AG10803 (cell line): ENCODE data around the gene PAQR7.

Experiments
- DNase-seq: peaks from one replicate; pipeline ENCODE4 v3.0.0; 2010; ENCODE audit warnings: low read depth
- H3K4me3 ChIP-seq: 2 replicates; pipeline ENCODE4 v1.5.1; 2011; ENCODE audit warnings: mild to moderate bottlenecking, low read length, control low read depth
- TF ChIP-seq, protein P1 (sequence below): conservative IDR thresholded peaks from 2 replicates; pipeline ENCODE4 v1.5.1; 2011; ENCODE audit warnings: mild to moderate bottlenecking, low read length, control low read depth, inconsistent platforms

Gene PAQR7

GRCh38 chr1:25916460-25916859 is 41.0 kb upstream of the PAQR7 start:
- no peak overlapping the region for H3K4me3 ChIP-seq
- TF ChIP-seq, protein P1, sequence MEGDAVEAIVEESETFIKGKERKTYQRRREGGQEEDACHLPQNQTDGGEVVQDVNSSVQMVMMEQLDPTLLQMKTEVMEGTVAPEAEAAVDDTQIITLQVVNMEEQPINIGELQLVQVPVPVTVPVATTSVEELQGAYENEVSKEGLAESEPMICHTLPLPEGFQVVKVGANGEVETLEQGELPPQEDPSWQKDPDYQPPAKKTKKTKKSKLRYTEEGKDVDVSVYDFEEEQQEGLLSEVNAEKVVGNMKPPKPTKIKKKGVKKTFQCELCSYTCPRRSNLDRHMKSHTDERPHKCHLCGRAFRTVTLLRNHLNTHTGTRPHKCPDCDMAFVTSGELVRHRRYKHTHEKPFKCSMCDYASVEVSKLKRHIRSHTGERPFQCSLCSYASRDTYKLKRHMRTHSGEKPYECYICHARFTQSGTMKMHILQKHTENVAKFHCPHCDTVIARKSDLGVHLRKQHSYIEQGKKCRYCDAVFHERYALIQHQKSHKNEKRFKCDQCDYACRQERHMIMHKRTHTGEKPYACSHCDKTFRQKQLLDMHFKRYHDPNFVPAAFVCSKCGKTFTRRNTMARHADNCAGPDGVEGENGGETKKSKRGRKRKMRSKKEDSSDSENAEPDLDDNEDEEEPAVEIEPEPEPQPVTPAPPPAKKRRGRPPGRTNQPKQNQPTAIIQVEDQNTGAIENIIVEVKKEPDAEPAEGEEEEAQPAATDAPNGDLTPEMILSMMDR: no peak
- DNase-seq: no peak

GRCh38 chr1:25914074-25914995 is 38.8 kb upstream of the PAQR7 start:
- TF ChIP-seq, protein P1: no peak

GRCh38 chr1:25913206-25913605 is 37.7 kb upstream of the PAQR7 start:
- no peak for DNase-seq
- TF ChIP-seq, protein P1: no peak
- no peak overlapping the region for H3K4me3 ChIP-seq

More at GRCh38 chr1:25914074-25914995, 38.8 kb upstream of the PAQR7 start:
- DNase-seq: peak; percentile 57
- H3K4me3 ChIP-seq: no peak overlapping the region

DNA sequence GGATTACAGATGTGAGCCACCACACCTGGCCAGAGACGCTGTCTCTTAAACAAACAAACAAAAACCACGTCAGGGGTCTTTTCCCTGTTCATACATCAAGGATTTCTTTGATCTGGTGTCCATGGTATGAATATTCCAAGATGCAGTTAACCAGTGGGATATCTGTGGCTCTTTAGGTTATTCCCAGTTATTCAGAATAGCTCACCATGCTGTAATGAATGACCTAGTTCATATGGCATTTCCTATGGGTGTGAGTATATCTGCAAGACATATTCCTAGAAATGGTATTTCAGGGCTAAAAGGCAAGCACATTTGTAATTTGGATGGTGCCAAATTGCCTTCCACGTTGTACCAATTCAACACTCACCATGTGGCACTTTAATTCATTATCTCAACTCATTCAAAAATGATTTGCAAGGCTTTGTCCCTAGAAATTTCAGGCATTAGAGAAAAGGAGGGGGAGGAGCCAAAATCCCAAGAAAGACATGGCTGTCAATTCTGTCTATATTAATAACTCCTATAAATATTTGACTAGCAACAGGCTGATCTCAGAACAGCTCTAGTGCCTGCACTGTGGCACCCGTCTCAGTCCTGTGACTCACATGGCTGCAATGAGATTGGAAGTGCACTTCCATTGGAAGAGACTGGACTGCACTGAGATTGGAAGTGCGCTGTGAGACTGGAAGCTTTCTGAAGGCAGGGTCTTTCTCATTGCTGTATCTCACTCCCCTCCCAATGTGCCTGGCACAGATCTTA is 36.7 kb upstream of the PAQR7 start:
- peak; percentile 81 for DNase-seq
- TF ChIP-seq, protein P1: no peak
- no peak overlapping the region for H3K4me3 ChIP-seq

- TF ChIP-seq, protein P1: no peak
- H3K4me3 ChIP-seq: no peak overlapping the region
- no peak for DNase-seq
Observed at GRCh38 chr1:25911162-25911561, 35.7 kb upstream of the PAQR7 start.

- H3K4me3 ChIP-seq: no peak overlapping the region
- TF ChIP-seq, protein P1: no peak
- DNase-seq: no peak
Observed at GRCh38 chr1:25909040-25909439, 33.5 kb upstream of the PAQR7 start.

DNA sequence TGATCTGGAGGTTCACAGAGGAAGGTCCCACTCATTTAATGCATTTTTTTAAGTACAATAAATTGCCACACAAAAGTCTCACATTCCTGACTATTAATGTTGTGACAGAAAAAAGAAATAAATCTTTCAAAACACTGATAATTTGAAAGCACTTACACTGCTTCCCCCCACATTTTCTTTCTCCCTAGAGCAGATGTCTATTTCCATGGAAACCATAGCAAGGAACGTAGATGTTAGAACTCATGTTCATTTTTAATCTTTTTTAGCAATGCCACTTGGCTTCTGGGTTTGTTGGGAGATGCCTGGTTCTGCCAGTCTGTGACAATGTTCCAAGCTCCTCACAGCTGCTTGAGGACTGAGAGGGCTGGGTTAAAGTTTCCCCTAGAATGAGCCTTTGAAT is 32.7 kb upstream of the PAQR7 start:
- TF ChIP-seq, protein P1: no peak
- no peak for DNase-seq
- H3K4me3 ChIP-seq: no peak overlapping the region
